ENCODE measurements around the gene DCDC2C. TPM values are rescaled to one million over a fixed set of nuclear protein-coding genes. Genes with fewer than 3 reads are reported as not detected.

The DCDC2C gene
- total RNA-seq, 2 donors from 2014 or later, result not detected

- no peaks in the 10 kb centered on the region for H3K36me3 ChIP-seq (ENCODE audit: control insufficient read depth, insufficient read depth, low read length)
- DNase-seq, result peak; percentile 12
- no peak overlapping the region for H3K4me3 Mint-ChIP-seq
- no peak for TF ChIP-seq CTCF (conservative IDR thresholded peaks at IDR 0.05)
- H3K4me1 ChIP-seq (ENCODE audit: control insufficient read depth, insufficient read depth, low read length), result peaks cover 3% of the 10 kb centered on the region
- no peak overlapping the region for H3K4me3 ChIP-seq (ENCODE audit: low read length)
- no peaks in the 10 kb centered on the region for H3K36me3 Mint-ChIP-seq (ENCODE audit: low read depth)
- 91 to 100% methylated on average over 6 to 11 of the region's 11 CpGs for WGBS, 2 experiments (ENCODE audit: insufficient coverage in 1 of 2, insufficient read length in 1 of 2)
- H3K27me3 Mint-ChIP-seq (ENCODE audit: insufficient read depth), result peaks cover 20% of the 10 kb centered on the region
- peaks cover 8% of the 10 kb centered on the region for H3K4me1 Mint-ChIP-seq
- no peak overlapping the region for H3K9ac ChIP-seq (ENCODE audit: extremely low read depth, low read length, poor library complexity, severe bottlenecking)
- peaks cover 17% of the 10 kb centered on the region for H3K9me3 Mint-ChIP-seq
- H3K27ac Mint-ChIP-seq, result no peak overlapping the region
- no peaks in the 10 kb centered on the region for H3K27me3 ChIP-seq (ENCODE audit: control insufficient read depth, insufficient read depth, low read length, poor library complexity, severe bottlenecking)
- no peak overlapping the region for H3K27ac ChIP-seq (ENCODE audit: low read depth, low read length)
- H3K9me3 ChIP-seq (ENCODE audit: control insufficient read depth, low read length), result peaks cover 23% of the 10 kb centered on the region
These were observed 21.6 kb downstream of the DCDC2C start for GRCh38 chr2:3725002-3725401.

DNA sequence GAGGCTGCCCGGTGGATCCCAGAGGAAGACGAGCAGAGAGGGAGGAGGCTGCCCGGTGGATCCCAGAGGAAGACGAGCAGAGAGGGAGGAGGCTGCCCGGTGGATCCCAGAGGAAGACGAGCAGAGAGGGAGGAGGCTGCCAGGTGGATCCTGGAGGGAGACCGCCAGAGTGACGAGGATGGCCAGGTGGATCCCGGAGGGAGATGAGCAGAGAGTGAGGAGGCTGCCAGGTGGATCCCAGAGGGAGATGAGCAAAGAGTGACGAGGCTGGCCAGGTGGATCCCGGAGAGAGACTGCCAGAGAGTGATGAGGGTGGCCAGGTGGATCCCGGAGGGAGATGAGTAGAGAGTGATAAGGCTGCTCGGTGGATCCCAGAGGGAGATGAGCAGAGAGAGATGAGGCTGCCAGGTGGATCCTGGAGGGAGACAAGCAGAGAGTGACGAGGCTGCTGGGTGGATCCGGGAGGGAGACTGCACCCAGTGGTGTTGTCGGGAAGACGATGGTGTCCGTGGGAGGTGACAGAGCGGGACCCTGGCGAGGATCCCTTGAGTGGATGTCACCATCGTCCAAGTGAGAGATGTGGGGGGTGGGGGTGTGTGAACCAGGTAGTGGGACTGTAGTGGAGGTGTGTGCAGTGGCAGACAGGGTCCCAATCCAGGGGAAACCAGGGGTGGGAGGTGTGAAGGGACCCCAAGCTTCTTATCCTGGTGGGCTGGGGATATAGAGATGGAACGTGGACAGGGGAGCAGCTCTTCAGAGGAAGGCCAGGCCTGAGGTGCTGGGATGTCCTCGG is 22.3 kb downstream of the DCDC2C start:
- DNase-seq, result peak; percentile 46
- Mint-ChIP-seq H3K27me3 (ENCODE audit: insufficient read depth) (peaks cover 17% of the 10 kb centered on the region), H3K4me1 (peaks cover 8% of the 10 kb centered on the region), H3K4me3 (no peak overlapping the region), H3K36me3 (ENCODE audit: low read depth) (no peaks in the 10 kb centered on the region), H3K27ac (no peak overlapping the region), H3K9me3 (peaks cover 12% of the 10 kb centered on the region)
- Histone ChIP-seq H3K4me1 (ENCODE audit: control insufficient read depth, insufficient read depth, low read length) (peaks cover 3% of the 10 kb centered on the region), H3K27me3 (ENCODE audit: control insufficient read depth, insufficient read depth, low read length, poor library complexity, severe bottlenecking) (no peaks in the 10 kb centered on the region), H3K27ac (ENCODE audit: low read depth, low read length) (no peak overlapping the region), H3K4me3 (ENCODE audit: low read length) (no peak overlapping the region), H3K9me3 (ENCODE audit: control insufficient read depth, low read length) (peaks cover 16% of the 10 kb centered on the region), H3K9ac (ENCODE audit: extremely low read depth, low read length, poor library complexity, severe bottlenecking) (no peak overlapping the region), H3K36me3 (ENCODE audit: control insufficient read depth, insufficient read depth, low read length) (no peaks in the 10 kb centered on the region)
- 83 to 87% methylated on average over 13 to 23 of the region's 23 CpGs for WGBS, 2 experiments (ENCODE audit: insufficient coverage in 1 of 2, insufficient read length in 1 of 2)
- no peak for TF ChIP-seq CTCF (conservative IDR thresholded peaks at IDR 0.05)

DNA sequence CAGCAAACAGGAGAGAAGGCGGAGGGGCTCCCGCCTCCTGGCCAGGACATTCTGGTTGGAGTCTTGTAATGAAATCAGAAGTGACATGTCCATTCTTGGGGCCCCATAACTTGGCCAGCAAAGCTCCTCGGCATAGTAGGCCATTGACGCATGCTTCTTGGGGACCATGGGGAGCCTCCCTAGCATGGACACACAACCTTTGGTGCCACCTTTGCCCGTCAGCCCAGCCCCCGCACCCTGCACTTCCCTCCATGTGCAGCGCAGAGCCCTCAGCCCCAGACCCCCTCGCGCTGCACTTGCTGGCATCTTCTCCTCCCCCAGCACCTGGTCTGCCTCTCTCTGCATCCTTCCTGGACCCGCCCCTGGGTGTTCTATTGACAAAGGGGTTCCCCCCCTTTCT is 23.1 kb downstream of the DCDC2C start:
- H3K4me3 ChIP-seq (ENCODE audit: low read length), result no peak overlapping the region
- peaks cover 17% of the 10 kb centered on the region for H3K27me3 Mint-ChIP-seq (ENCODE audit: insufficient read depth)
- H3K36me3 ChIP-seq (ENCODE audit: control insufficient read depth, insufficient read depth, low read length), result no peaks in the 10 kb centered on the region
- DNase-seq, result peak; percentile 42
- H3K9ac ChIP-seq (ENCODE audit: extremely low read depth, low read length, poor library complexity, severe bottlenecking), result no peak overlapping the region
- H3K27ac ChIP-seq (ENCODE audit: low read depth, low read length), result no peak overlapping the region
- 87 to 92% methylated on average over 3 to 10 of the region's 10 CpGs for WGBS, 2 experiments (ENCODE audit: insufficient coverage in 1 of 2, insufficient read length in 1 of 2)
- no peaks in the 10 kb centered on the region for H3K27me3 ChIP-seq (ENCODE audit: control insufficient read depth, insufficient read depth, low read length, poor library complexity, severe bottlenecking)
- peaks cover 4% of the 10 kb centered on the region for H3K9me3 Mint-ChIP-seq
- H3K4me3 Mint-ChIP-seq, result no peak overlapping the region
- H3K27ac Mint-ChIP-seq, result no peak overlapping the region
- no peak for TF ChIP-seq CTCF (conservative IDR thresholded peaks at IDR 0.05)
- peaks cover 3% of the 10 kb centered on the region for H3K4me1 ChIP-seq (ENCODE audit: control insufficient read depth, insufficient read depth, low read length)
- H3K36me3 Mint-ChIP-seq (ENCODE audit: low read depth), result no peaks in the 10 kb centered on the region
- H3K4me1 Mint-ChIP-seq, result peaks cover 8% of the 10 kb centered on the region
- H3K9me3 ChIP-seq (ENCODE audit: control insufficient read depth, low read length), result peaks cover 8% of the 10 kb centered on the region
